Spleen (tissue), 11 donors: ENCODE measurements around the gene MON1B. TPM values are rescaled to one million over a fixed set of nuclear protein-coding genes. Genes with fewer than 3 reads are reported as not detected.

Experiments
- DNase-seq: peaks from one replicate; pipeline ENCODE4 v3.0.0-alpha.2; 2020
- H3K27ac ChIP-seq, 8 donors: fragments of 200-600 bp; sonication (generic) in 7 of 8; 1 replicate in 4 of 8; 2 replicates in 4 of 8; pipeline versions ENCODE4 v1.5.0 to v1.8.0; 2016 to 2021; ENCODE audit warnings: inconsistent platforms in 4 of 8, mild to moderate bottlenecking in 4 of 8, moderate library complexity in 1 of 8
- H3K27me3 ChIP-seq, 7 donors: fragments of 200-600 bp; sonication (generic) in 6 of 7; replicated peaks in 1 of 7; 1 replicate in 4 of 7; 2 replicates in 3 of 7; pipeline versions ENCODE4 v1.5.0 to v1.8.0; 2016 to 2021; ENCODE audit warnings: inconsistent platforms in 3 of 7, mild to moderate bottlenecking in 1 of 7
- H3K36me3 ChIP-seq, 6 donors: fragments of 200-600 bp; sonication (generic) in 5 of 6; 1 replicate in 4 of 6; 2 replicates in 2 of 6; pipeline versions ENCODE4 v1.5.0 to v1.8.0; 2016 to 2021; ENCODE audit warnings: inconsistent platforms in 2 of 6
- H3K4me1 ChIP-seq, 6 donors: fragments of 200-600 bp; sonication (generic) in 5 of 6; 1 replicate in 3 of 6; 2 replicates in 3 of 6; pipeline versions ENCODE4 v1.5.0 to v1.8.0; 2016 to 2021; ENCODE audit warnings: inconsistent platforms in 3 of 6
- H3K4me3 ChIP-seq, 8 donors: fragments of 200-600 bp; sonication (generic) in 7 of 8; 1 replicate in 4 of 8; 2 replicates in 4 of 8; pipeline versions ENCODE4 v1.5.0 to v1.8.0; 2016 to 2021; ENCODE audit warnings: inconsistent platforms in 4 of 8, mild to moderate bottlenecking in 4 of 8, moderate library complexity in 2 of 8
- H3K9me3 ChIP-seq, 8 donors: fragments of 200-600 bp; sonication (generic) in 7 of 8; 1 replicate in 4 of 8; 2 replicates in 4 of 8; pipeline versions ENCODE4 v1.5.0 to v1.8.0; 2016 to 2021; ENCODE audit warnings: inconsistent platforms in 4 of 8
- CTCF ChIP-seq, 11 experiments: fragments of 200-600 bp in 7 of 11; fragments of 450-650 bp in 4 of 11; sonication (generic) in 4 of 11; IDR thresholded peaks in 8 of 11; conservative IDR thresholded peaks in 3 of 11; 1 replicate in 7 of 11; 2 replicates in 4 of 11; pipeline versions ENCODE4 v1.4.0 to v1.8.0; 2016 to 2021; ENCODE audit warnings: antibody characterized with exemption in 11 of 11, inconsistent platforms in 4 of 11, mild to moderate bottlenecking in 1 of 11
- POLR2A ChIP-seq, 3 donors: fragments of 450-650 bp; IDR thresholded peaks; one replicate each; pipeline ENCODE4 v1.5.1; 2017; ENCODE audit warnings: antibody characterized with exemption in 3 of 3, mild to moderate bottlenecking in 1 of 3
- POLR2AphosphoS5 ChIP-seq, 3 donors: sonication (generic); formaldehyde crosslinking; IDR thresholded peaks; one replicate each; pipeline ENCODE4 v1.5.1; 2017; ENCODE audit warnings: antibody characterized with exemption in 3 of 3
- WGBS, 5 donors: extraction: QIAGEN DNeasy Blood & Tissue Kit in 3 of 5; methylation state at CpG; one replicate each; pipeline versions ENCODE4 v1.1.5 to v1.1.7; 2013 to 2018; 5-methylcytosine and 5-hydroxymethylcytosine counted together
- intact Hi-C: fragments of 100-400 bp; cut with DNase I; formaldehyde crosslinking; loops from one replicate; pipeline ENCODE4 v1.15.0; 2023; ENCODE audit warnings: low total_unique reads
- polyA plus RNA-seq, 3 donors: library from polyadenylated mRNA; stranded (reverse); fragments of 200-250 nt; gene quantifications; one replicate each; pipeline ENCODE4 v1.2.1, GENCODE V29; 2013
- total RNA-seq, 7 donors: library from RNA; depleted of rRNA in 3 of 7; stranded (reverse); fragments of >200 nt in 3 of 7; fragmentation: NEBNext Ultra II Directional in 4 of 7; extraction: Animal tissue kit (Norgen Biotek cat#: 25700) in 4 of 7; gene quantifications; one replicate each; pipeline versions ENCODE4 v1.1.0 to v1.2.1, GENCODE V29; 2016 to 2021
- donor health status: healthy with polysubstance abuse.
- donor health status: DM: no; HTN: no; CAD: no; lungs with moderate emphysema.
- donor health status: DM: no; HTN: no; CAD: no.
- donor health status: Bipolar disorder and iron deficiency.
- donor health status: healthy.
- donor health status: DM: no; HTN: no; CAD: no.
- donor health status: DM: yes; HTN: yes; CAD: no.

The MON1B gene
- total and polyA plus RNA-seq, 10 donors = 7.5 to 71.0 (median 45.5) TPM

GRCh38 chr16:77211880-77212740 is 21.1 kb downstream of the MON1B start:
- intact Hi-C loops = no loop called here
- TF ChIP-seq POLR2A (IDR thresholded peaks at IDR 0.05) (no peak), CTCF (IDR thresholded peaks at IDR 0.05 in 8 of 11, conservative IDR thresholded peaks at IDR 0.05 in 3 of 11) (peak in 3 of 11 experiments; percentile 10 to 28 (median 17)), POLR2AphosphoS5 (IDR thresholded peaks at IDR 0.05) (peak; percentile 75 to 81 (median 76))
- H3K27me3 ChIP-seq = peaks cover 0 to 7% (median 0%) of the 10 kb centered on the region in 7 donors

GRCh38 chr16:77212741-77213541 is 22.0 kb downstream of the MON1B start:
- H3K27ac ChIP-seq = peak overlapping the region; percentile 54 to 87 (median 71)

More at GRCh38 chr16:77211880-77212740, 21.1 kb downstream of the MON1B start:
- H3K4me1 ChIP-seq = peaks cover 0 to 23% (median 11%) of the 10 kb centered on the region in 6 donors
- no peaks in the 10 kb centered on the region for H3K9me3 ChIP-seq
- H3K36me3 ChIP-seq = no peaks in the 10 kb centered on the region
- WGBS, 5 donors = 1 to 5% (median 2%) methylated on average over 28 to 66 of the region's 66 CpGs
- peak overlapping the region; percentile 54 to 87 (median 71) for H3K27ac ChIP-seq
- DNase-seq = peak; percentile 93
- H3K4me3 ChIP-seq = peak overlapping the region; percentile 56 to 78 (median 64)

GRCh38 chr16:77213542-77214106 is 22.6 kb downstream of the MON1B start:
- H3K4me1 ChIP-seq = peaks cover 0 to 23% (median 11%) of the 10 kb centered on the region in 6 donors
- no peak overlapping the region for H3K27ac ChIP-seq
- H3K4me3 ChIP-seq = peak overlapping the region in 1 of 8 donors; percentile 72
- 91 to 97% (median 94%) methylated on average over 15 of the region's 15 CpGs for WGBS, 5 donors
- TF ChIP-seq POLR2A (IDR thresholded peaks at IDR 0.05) = no peak
- intact Hi-C loops = no loop called here
- no peaks in the 10 kb centered on the region for H3K9me3 ChIP-seq
- no peaks in the 10 kb centered on the region for H3K36me3 ChIP-seq
- H3K27me3 ChIP-seq = peaks cover 0 to 7% (median 0%) of the 10 kb centered on the region in 7 donors
- peak; percentile 81 for DNase-seq

More at GRCh38 chr16:77212741-77213541, 22.0 kb downstream of the MON1B start:
- Histone ChIP-seq H3K4me1 (peaks cover 0 to 23% (median 11%) of the 10 kb centered on the region in 6 donors), H3K4me3 (peak overlapping the region; percentile 56 to 78 (median 64)), H3K9me3 (no peaks in the 10 kb centered on the region), H3K36me3 (no peaks in the 10 kb centered on the region), H3K27me3 (peaks cover 0 to 7% (median 0%) of the 10 kb centered on the region in 7 donors)
- 18 to 40% (median 19%) methylated on average over 31 to 62 of the region's 62 CpGs for WGBS, 5 donors
- intact Hi-C loops = no loop called here
- TF ChIP-seq CTCF (IDR thresholded peaks at IDR 0.05 in 8 of 11, conservative IDR thresholded peaks at IDR 0.05 in 3 of 11) = no peak
- peak; percentile 59 to 71 (median 69) for TF ChIP-seq POLR2AphosphoS5 (IDR thresholded peaks at IDR 0.05)
- no peak for TF ChIP-seq POLR2A (IDR thresholded peaks at IDR 0.05)
- peak; percentile 93 for DNase-seq

- no peak for TF ChIP-seq POLR2AphosphoS5 (IDR thresholded peaks at IDR 0.05)
- intact Hi-C loops = no loop called here
These were observed 23.6 kb downstream of the MON1B start for GRCh38 chr16:77214411-77215138.

More at GRCh38 chr16:77214411-77215138, 23.6 kb downstream of the MON1B start:
- H3K4me1 ChIP-seq = peaks cover 0 to 23% (median 11%) of the 10 kb centered on the region in 6 donors
- H3K27ac ChIP-seq = no peak overlapping the region
- no peaks in the 10 kb centered on the region for H3K9me3 ChIP-seq
- no peak for DNase-seq
- H3K27me3 ChIP-seq = peaks cover 0 to 7% (median 0%) of the 10 kb centered on the region in 7 donors
- no peaks in the 10 kb centered on the region for H3K36me3 ChIP-seq
- no peak overlapping the region for H3K4me3 ChIP-seq
- WGBS, 5 donors = 86 to 93% (median 86%) methylated on average over 11 to 12 of the region's 12 CpGs
